NCI-H2227 (cell line): ENCODE results near the gene DHCR7.

Source experiments
- DNase-seq: peaks from one replicate; lab custom pipeline; 2025; ENCODE audit not compliant: unreplicated experiment; lab: John Stamatoyannopoulos, UW

Gene DHCR7

DNA sequence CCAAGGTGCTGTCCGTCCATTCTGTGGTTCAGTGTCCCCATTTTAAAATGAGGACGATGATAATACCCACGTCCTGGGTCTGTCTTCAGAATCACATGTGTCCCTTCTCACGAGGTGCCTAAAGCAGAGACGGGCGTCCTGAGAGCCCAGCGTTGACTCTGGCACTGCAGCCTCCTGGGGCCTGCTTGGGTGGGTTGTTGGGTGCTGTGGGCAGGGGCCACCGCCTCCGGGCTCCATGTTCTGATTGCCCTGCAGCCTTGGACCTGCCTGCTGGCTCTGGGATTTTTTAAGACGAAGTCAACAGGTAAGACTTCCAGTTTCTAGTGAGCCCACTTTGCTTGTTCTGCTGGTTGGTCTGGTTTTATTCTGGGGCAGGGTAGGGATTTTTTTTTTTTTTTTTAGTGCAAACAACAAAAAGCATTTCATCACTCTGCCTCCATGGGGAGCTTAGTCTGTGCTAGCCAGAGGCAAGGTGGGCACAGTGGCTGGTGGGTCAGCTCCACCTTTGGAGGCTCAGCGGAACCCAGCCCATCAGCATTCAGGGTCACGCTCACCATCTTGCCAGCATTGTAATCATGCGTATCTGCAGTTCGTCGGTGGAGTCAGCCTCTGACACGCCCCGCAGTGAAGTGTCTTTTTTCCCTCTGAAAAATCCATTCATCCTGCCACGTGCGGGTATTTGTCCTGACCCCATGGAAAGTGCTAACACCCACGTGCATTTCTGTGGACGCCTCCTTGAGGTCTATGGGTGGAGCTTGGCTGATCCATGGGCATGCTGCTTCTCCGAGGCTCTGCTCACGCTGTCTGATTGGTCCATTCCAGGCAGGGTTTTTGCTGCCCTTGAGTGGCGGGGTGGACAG is 33.1 kb upstream of the DHCR7 start:
- no peak for DNase-seq

DNA sequence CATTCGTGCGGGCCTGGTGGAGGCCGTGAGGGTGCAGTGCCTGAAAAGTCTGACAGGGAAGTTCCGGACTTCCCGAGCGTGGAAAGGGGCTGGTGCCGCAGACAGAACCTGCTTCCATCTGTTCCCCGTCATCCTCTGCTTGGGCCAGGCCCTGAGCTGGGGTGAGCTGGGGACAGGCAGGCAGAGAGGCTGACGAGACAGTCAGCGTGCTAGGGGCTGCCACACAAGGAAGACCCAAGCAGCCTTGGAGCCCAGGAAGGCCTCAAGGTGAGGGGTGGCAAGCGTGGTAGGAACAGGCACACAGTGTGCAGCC is 30.3 kb upstream of the DHCR7 start:
- no peak for DNase-seq

DNA sequence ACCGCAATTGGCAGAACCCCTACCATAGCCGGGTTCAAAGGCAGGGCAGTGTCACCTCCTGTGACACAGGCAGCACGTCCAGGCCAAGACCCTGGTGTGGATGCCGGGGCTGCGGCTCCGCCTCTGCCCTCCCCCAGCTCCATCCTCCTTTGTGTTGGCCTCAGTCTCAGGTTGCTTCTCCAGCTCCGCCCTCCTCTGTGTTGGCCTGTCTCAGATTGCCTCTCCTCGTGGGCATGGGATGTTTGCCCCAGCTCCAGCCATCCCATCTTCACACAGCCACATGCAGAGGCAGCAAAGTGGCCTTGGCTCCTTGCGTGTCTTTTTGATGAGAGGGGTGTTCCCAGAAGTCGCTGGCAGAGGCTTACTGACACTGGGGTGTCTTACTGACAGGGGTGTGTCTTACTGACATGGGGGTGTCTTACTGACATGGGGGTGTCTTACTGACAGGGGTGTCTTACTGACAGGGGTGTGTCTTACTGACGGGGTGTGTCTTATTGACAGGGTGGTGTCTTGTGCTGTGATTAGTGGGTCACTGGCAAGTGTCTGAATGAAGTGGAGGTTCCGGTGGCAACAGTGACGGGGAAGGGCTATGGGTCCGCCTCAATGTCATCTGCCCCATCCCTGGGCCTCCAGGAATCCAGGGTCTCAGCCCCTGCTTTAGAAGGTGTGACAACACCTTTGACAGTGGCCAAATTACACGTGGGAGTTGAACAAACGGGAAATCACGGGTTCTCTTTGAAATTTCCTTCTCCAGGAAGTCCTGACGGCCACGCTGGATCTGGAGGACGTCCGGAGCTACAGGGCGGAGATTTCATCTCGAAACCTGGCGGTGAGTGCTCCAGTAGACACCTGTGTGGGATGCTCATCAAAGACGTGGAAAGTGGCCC is 29.7 kb upstream of the DHCR7 start:
- no peak for DNase-seq

DNA sequence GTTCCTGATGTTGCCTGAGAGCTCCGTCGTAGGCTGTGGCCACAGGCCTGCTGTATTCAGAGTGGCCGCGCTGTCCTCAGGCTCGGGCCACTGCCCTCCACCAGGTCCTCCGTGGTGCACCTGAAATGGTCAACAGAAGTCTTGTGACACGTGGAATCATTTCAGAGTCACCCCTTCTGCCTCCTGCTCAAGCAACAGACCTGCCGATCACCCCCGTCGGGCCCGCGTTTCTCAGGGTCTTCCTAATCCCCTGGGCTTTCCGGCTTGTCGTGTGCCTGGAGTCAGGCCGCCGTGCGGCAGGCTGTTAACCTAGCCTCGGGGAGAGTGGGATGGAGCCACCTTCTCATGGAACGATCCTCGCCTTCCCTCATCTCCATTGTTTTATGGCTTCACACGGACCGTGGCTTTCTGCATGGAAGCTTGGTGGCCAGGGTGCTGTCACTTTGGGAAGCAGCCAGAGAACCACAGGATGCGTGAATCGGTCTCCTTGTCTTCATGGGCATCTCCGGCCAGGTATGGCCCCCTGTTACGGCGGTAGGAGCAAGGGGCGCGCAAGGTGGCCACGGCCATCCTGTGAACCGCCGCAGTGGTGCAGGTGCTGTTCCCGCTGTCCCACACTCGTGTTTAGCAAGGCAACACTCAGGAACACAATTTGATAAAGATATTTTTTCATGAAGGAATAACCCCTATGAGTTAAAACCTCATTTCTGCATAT is 28.9 kb upstream of the DHCR7 start:
- no peak for DNase-seq

DNA sequence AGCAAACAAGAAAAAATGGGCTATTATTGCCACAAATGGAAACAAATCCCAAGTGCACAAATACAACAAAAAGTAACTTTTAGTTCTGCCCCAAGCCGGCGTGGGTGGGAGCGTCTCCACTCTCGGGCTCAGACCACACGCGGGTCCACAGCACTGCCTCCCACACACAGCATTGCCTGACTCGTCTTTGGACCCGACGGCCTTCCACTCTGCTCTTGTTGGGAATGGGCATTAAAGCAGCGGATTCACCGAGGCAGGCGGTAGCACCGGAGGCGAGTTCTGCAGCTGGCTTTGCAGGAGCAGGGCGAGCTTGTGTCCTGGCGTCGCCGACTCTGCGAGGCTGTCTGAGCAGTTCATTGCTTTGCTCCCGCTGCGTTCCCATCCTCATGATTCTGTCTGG is 27.8 kb upstream of the DHCR7 start:
- no peak for DNase-seq

DNA sequence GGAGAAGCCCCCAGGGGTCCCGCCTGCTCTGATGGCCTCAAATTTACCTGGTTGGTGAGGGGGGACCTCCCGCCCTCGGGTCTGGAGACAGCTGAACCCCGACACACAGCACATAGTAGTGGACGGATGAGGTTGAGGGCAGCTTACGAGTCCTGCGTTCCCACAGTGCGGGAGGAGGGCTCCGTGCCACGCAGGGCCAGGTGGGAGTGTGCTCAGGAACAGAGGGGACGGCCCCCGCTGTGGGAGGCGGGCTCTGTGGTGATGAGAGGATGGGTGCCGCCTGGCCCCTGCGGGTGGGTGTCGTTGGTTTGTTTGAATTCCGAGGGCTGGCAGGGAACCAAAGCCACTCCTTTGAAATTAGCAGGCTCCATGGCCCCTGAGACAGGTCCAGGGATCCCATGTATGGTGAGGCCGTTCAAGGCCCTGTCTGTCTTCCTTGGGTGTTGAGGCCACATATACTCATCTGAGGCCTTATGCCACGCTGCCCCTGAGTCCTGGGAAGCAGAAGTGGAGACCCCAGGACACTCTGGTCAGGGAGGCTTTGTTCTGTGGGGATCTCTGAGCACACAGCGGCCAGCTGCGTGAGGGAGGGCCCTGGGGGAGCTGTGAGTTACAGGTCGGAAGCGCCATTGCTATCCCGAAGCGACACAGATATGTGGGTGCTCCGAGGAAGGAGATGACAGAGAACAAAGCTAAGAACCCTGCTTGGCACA is 26.7 kb upstream of the DHCR7 start:
- DNase-seq = no peak

DNA sequence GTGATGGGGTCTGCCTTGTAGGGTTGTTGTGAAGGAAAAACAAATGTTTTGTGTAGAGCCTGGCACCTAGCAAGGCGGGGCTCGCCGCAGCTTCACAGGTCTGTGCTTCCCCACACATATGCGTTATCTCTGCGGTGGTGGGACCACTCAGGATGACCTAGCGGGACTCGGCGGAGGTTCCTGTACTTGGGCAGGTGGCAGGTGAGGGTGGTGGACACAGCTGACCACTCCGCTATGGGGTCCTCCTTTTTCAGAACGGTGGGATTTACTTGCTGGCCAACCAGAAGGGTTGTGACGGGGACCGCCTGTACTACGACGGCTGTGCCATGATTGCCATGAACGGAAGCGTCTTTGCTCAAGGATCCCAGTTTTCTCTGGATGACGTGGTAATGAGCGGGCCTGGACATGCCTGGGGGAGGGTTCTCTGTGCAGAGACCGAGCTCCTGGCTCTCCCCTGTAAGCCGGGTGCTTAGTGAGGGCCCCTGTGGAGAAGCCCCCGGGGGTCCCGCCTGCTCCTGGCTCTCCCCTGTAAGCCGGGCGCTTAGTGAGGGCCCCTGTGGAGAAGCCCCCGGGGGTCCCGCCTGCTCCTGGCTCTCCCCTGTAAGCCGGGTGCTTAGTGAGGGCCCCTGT is 26.1 kb upstream of the DHCR7 start:
- DNase-seq = no peak

DNA sequence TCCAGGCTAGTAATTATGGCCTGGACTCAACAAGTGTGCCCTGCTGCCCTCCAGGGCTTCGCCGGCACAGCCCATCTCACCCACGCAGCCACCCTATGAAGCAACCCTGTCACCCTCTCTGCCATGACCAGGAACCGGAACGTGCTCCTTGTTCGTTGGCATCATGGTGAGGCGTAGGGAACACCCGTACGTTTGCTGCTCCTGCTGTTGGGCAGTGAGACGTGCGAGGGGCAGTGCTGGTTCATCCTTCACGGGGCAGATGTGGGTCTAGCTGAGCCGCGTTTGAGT is 25.5 kb upstream of the DHCR7 start:
- DNase-seq = no peak

DNA sequence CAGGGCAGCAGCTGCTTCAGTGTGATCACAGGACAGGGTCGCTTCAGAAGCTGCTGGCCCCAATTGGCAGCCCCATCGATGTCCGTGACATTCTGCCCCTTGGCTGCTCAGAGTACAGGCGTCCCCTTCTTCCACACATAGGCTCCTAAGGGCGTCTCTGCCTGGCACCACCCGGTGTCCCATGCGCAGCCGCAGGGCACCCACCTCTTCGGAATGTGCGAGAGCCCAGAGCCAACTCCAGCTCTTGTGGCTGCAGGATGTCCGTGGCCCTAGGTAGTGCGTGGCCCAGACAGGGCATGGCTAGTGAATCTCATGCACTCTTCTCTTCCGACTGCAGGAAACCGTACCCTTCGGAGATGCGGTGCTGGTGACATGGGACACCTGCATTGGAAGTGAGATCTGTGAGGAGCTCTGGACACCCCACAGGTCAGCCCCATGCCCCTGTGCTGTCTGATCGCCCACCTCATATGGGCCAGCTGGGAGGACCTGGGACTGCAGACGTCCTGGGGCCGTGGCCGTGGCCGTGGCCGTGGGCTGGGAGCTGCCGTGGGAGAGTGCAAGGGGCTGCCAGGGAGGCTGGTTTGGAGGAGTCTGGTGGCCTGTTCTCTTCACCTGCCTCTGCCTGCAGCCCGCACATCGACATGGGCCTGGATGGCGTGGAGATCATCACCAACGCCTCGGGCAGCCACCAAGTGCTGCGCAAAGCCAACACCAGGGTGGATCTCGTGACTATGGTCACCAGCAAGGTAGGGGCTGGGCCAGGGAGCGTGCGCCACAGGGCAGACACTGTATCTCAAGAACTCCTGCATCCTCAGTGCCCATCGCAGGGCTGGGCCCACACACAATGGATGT is 25.0 kb upstream of the DHCR7 start:
- no peak for DNase-seq

DNA sequence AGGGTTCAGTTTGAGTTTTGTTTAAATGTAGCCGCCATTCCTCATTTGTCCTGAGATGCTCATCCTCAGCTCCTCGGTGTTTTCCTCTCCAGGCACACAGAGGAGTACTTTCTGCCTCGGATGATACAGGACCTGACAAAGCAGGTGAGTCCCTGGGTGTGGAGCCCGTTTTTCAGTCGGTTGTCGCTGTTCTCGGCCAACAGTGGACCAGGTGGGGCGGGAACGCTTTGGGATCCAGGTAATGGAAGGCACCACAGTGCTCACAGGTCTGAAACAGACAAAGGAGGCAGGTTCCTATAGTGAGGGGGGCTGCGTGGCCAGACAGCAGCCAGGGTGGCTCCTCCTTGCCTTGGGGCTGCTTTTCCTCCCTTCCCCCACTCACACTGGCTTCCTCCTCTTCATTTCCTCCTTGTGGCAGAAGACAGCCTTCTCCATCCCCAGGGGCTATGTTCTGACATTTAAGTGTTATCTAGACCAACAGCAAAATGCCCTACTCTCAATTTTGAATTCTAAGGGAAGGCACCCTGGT is 24.2 kb upstream of the DHCR7 start:
- DNase-seq = no peak

DNA sequence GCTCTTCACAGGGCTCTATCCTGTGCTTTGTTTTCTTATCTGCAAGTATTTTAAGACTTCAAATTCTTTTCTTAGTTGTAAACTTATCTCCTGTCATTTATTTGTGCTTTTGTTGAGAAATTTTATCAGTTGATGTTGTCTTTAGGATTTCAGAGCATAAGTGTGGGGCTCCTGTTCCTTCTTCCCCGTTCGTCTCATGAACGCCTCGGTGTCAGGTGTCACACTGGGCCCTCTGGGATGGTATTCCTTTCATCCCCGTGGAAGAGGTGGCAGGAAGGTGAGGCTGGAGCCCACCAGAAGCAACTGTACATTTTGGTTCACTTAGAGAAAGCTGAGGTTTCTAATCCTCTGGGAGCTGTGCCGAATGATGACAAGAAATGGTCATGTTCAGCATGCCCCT is 22.8 kb upstream of the DHCR7 start:
- DNase-seq = no peak

DNA sequence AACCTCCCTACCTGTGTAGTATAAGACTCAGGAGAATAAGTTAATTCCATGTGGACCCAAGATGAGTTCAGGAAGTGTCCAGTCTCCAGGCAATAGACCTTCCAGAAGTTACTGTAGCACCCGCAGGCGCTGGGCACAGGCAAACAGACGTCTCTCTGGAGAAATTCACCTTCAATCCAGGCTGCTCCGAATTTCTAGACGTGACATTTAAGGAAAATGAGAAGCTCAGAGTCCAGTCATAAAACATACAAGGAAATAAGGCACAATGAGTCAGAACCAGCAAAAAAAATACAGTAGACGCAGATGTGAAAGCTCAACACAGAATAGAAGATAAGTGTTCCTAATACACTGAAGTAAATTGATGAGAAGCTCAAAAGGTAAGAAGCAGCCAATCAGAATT is 19.0 kb upstream of the DHCR7 start:
- no peak for DNase-seq

DNA sequence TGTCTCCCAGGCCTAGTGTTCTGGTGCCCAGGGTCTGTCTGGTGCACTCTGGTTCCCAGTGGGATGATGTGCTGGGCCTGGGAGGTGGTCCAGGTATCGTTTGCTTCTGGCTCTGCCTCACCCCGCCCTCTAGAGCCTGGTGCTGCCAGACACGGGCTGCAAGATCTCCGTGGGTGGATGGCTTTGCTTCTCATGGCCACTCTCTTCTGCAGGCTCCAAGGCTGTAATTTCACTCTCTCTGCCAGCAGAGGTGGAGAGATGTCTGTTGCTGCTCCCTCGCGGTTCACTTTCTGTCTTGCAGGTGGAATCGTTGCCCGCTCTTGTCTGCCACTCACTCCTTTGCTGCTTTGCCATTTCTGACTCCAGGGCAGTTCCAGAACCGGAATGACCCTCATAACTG is 18.2 kb upstream of the DHCR7 start:
- no peak for DNase-seq

DNA sequence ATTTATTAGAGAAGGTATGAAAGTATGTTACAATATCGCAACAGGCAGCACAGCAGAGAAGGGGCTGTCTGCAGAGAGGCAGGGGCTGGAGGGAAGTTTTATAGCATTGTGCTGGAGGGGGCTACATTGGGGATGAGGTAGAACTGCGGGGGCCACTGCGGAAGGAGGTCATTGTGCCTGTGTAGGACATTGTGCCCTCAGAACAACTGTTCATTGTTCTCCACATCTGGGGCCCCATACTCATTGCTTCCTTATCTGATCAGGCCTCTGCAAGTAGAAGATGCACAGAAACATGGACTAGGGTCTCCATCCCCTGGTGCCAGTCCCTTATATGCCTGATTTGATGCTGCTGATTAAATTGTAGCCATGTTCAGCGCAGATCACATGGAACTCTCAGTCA is 16.9 kb upstream of the DHCR7 start:
- DNase-seq = no peak

DNA sequence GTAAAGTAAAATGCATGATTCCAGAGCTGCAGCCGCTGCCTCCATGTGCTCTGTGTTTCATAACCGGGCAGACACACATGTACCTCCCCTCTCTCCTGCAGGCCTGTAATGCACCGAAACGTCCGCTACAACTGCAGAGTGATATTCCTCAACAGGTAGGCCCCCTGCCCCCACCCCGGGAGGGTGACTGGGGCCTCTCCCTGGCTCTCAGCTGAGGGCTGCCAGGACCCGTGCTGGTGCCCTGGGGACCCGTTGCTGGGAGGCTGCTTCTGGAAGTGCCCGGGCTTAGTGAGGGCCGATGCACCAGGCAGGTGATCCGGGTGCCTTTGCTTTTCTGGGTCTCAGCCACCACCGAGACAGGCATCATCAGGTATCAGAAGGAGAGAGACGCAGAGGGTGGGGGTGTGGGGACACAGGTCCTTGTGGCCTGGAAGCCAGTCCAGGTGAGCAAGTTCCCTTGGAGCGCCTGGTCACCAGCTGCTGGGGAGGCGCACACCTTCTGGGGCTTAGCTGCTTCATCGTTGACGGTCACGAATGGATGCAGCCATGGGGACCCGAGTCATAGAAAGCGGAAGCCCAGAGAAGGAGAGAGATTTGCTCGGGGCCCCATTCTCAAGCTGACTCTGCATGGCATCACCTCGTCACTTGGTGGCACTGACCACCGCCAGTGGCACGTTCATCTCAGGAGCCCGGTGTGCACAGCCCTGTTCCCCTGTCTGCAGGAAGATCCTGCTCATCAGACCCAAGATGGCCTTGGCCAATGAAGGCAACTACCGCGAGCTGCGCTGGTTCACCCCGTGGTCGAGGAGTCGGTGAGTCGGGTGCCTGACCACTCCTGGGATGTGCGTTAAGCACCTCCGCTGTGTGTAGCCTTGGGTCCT is 15.4 kb upstream of the DHCR7 start:
- no peak for DNase-seq

DNA sequence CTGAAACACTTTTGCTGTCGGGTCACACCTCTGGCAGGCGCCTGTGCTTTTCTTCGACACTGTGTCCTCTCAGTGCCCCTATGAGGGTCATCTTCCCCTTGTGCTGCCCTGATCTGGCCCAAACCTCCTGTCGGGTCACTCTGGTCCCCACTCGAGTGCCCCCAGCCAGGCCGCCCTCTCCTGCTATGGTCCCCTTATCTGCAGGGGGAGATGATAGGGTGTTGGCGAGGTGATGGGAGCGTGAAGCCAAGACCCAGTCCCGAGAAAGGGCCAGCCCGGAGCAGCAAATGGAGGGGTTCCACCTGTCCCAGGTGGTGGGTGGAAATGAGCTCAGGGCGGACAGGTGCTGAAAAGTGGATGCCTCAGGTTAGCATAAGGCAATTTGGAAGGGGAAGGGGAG is 14.5 kb upstream of the DHCR7 start:
- DNase-seq = no peak

DNA sequence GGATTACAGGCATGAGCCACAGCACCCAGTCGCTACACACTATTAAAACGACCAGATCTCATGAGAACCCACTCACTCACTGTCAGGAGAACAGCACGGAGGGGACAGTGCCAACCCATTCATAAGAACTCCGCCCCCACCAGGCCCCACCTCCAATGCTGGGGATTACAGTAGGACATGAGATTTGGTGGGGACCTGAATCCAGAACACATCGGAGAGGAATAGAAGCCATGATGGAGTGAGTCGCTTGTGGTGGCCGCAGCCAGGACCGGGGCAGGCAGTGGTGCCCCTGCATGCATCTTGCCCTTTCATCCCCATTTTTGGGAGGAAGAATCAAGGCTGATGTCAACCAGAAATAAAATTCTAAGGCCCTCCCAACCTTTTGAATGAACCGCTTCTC is 13.5 kb upstream of the DHCR7 start:
- no peak for DNase-seq

DNA sequence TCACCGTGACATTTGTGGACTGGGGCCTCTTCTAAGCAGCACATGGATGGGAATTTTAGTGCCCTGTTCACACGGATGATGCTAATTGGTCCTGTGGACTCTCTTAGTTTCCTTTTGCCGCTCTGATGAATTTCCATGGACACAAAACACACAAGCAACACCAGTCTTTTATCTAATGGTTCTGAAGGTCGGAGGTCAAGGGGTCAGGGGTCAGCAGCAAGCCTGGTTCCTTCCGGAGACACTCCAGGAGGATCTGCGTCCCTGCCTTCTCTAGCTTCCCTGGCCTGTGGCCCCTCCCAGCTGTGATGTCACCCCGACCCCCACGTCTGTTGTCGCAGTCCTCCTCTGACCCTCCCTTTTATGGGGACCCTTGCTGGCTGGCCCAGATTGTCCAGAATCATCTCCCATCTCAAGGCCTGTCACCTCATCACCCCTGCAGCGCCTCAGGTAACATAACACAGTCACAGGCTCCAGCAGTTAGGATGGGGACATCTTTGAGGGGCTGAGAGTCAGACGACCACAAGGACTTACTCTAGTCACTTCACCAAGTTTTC is 11.7 kb upstream of the DHCR7 start:
- no peak for DNase-seq
